Measurements from ENCODE around the gene TLCD1. TPM values are rescaled to one million over a fixed set of nuclear protein-coding genes. Genes with fewer than 3 reads are reported as not detected.

The TLCD1 gene
- total RNA-seq, 6 experiments from 2014 or later, result 8.0 to 14.6 (median 11.3) TPM

DNA sequence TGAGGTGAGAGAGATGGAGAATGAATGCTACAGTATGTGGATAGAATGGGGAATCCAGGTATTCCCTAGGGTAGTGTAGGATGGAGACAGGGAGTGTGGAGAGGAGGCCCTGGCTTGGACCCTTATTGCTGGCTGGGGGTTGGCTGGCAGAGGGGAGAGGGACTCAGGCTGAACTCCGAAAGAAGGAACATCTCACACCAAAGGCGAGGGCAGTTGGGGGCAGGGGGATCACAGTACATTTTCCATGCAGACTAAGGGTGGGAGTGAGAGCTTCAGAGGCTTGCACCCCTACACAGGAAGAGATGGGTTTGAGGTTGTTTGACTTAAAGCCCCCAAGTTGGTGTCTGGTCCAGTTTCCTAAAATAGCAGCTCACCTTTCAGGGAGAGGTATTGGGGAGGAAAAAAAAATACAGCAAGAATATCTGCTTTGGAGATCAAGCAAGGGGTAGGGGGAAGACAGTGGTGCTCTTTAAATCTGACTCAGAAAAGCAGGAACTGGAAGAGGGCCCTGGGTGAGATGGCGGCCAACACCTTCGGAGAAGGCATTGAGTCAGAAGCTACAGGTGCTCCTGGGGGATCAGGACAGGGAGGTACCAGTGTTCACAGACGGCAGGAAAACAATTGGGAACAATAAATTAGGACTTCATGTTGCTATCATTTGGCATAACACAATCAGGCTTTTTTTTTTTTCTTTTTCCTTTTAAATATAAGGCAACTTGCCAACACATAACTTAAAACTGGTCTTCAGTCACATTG, 30.2 kb upstream of the TLCD1 start:
- Mint-ChIP-seq H3K36me3 (ENCODE audit: low read depth) (peaks cover 13% of the 10 kb centered on the region; the same call in 1 of the 2 replicates), H3K4me1 (ENCODE audit: low read depth) (peaks cover 24% of the 10 kb centered on the region), H3K4me3 (no peak overlapping the region), H3K9me3 (no peaks in the 10 kb centered on the region), H3K27me3 (ENCODE audit: insufficient read depth) (peaks cover 24% of the 10 kb centered on the region), H3K27ac (no peak overlapping the region; the same call in 1 of the 2 replicates)
- no peak for TF ChIP-seq CTCF (IDR thresholded peaks at IDR 0.05)
- no peak for DNase-seq

- no peak for TF ChIP-seq CTCF (IDR thresholded peaks at IDR 0.05)
- H3K9me3 Mint-ChIP-seq, result no peaks in the 10 kb centered on the region
- no peak for DNase-seq
- H3K36me3 Mint-ChIP-seq (ENCODE audit: low read depth), result peaks cover 13% of the 10 kb centered on the region
- H3K4me1 Mint-ChIP-seq (ENCODE audit: low read depth), result peaks cover 19% of the 10 kb centered on the region
- H3K4me3 Mint-ChIP-seq, result no peak overlapping the region
- H3K27me3 Mint-ChIP-seq (ENCODE audit: insufficient read depth), result peaks cover 27% of the 10 kb centered on the region
- peak overlapping the region; percentile 27; the same call in 1 of the 2 replicates for H3K27ac Mint-ChIP-seq
These were observed 29.5 kb upstream of the TLCD1 start for GRCh38 chr17:28755486-28755885.

- DNase-seq, result no peak
- TF ChIP-seq CTCF (IDR thresholded peaks at IDR 0.05), result no peak
- H3K4me3 Mint-ChIP-seq, result no peak overlapping the region; the same call in 1 of the 2 replicates
- H3K27ac Mint-ChIP-seq, result no peak overlapping the region
- H3K4me1 Mint-ChIP-seq (ENCODE audit: low read depth), result peaks cover 33% of the 10 kb centered on the region
- H3K9me3 Mint-ChIP-seq, result no peaks in the 10 kb centered on the region
- peaks cover 35% of the 10 kb centered on the region for H3K27me3 Mint-ChIP-seq (ENCODE audit: insufficient read depth)
- H3K36me3 Mint-ChIP-seq (ENCODE audit: low read depth), result peaks cover 10% of the 10 kb centered on the region
These were observed 25.8 kb upstream of the TLCD1 start for GRCh38 chr17:28751600-28752366.

- DNase-seq, result peak; percentile 89
- Mint-ChIP-seq H3K27ac (peak overlapping the region; percentile 53), H3K36me3 (ENCODE audit: low read depth) (peaks cover 15% of the 10 kb centered on the region), H3K4me1 (ENCODE audit: low read depth) (peaks cover 30% of the 10 kb centered on the region), H3K9me3 (no peaks in the 10 kb centered on the region), H3K27me3 (ENCODE audit: insufficient read depth) (peaks cover 30% of the 10 kb centered on the region), H3K4me3 (no peak overlapping the region)
- peak; percentile 98 for TF ChIP-seq CTCF (IDR thresholded peaks at IDR 0.05)
These were observed 24.4 kb upstream of the TLCD1 start for GRCh38 chr17:28750178-28751047.

DNA sequence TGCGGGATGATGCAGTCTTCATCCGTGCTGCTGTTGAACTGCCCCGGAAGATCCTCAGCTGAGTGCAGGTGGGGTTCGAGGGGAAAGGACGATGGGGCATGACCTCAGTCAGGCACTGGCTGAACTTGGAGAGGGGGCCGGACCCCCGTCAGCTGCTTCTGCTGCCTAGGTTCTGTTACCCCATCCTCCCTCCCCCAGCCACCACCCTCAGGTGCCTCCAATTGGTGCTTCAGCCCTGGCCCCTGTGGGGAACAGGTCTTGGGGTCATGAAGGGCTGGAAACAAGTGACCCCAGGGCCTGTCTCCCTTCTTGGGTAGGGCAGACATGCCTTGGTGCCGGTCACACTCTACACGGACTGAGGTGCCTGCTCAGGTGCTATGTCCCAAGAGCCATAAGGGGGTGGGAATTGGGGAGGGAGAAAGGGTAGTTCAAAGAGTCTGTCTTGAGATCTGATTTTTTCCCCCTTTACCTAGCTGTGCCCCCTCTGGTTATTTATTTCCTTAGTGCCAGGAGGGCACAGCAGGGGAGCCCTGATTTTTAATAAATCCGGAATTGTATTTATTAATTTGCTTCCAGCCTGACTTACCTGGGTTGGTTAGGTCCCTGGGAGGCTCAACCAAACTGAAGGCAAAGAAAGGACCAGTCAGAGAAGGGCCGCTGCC, 23.6 kb upstream of the TLCD1 start:
- peaks cover 27% of the 10 kb centered on the region for H3K4me1 Mint-ChIP-seq (ENCODE audit: low read depth)
- no peak for DNase-seq
- peaks cover 33% of the 10 kb centered on the region for H3K27me3 Mint-ChIP-seq (ENCODE audit: insufficient read depth)
- no peak for TF ChIP-seq CTCF (IDR thresholded peaks at IDR 0.05)
- H3K9me3 Mint-ChIP-seq, result no peaks in the 10 kb centered on the region
- H3K36me3 Mint-ChIP-seq (ENCODE audit: low read depth), result peaks cover 15% of the 10 kb centered on the region
- H3K27ac Mint-ChIP-seq, result peak overlapping the region; percentile 51; the same call in 1 of the 2 replicates
- H3K4me3 Mint-ChIP-seq, result no peak overlapping the region
